H9 (cell line): ENCODE results near the gene CAPN3. TPM values are rescaled to one million over a fixed set of nuclear protein-coding genes. Genes with fewer than 3 reads are reported as not detected.

Source experiments
- DNase-seq: peaks from one replicate; pipeline ENCODE4 v3.0.0-alpha.2; 2017
- H2AFZ ChIP-seq: one replicate; pipeline ENCODE4 v1.6.1; 2013; ENCODE audit warnings: mild to moderate bottlenecking, low read length, control low read depth, moderate library complexity
- H2AK5ac ChIP-seq: 2 replicates; pipeline ENCODE4 v1.6.1; 2013; ENCODE audit warnings: low read length, control low read depth, mixed read lengths; ENCODE audit not compliant: insufficient read length
- H2BK120ac ChIP-seq: one replicate; pipeline ENCODE4 v1.6.1; 2013; ENCODE audit warnings: low read depth, mild to moderate bottlenecking, low read length, control low read depth, inconsistent platforms; ENCODE audit not compliant: poor library complexity, severe bottlenecking
- H2BK12ac ChIP-seq: 2 replicates; pipeline ENCODE4 v1.6.1; 2013; ENCODE audit warnings: low read length, control low read depth, mixed read lengths, low read depth; ENCODE audit not compliant: insufficient read length
- H2BK15ac ChIP-seq: 2 replicates; pipeline ENCODE4 v1.6.1; 2013; ENCODE audit warnings: low read depth, low read length, control low read depth
- H2BK20ac ChIP-seq: one replicate; pipeline ENCODE4 v1.6.1; 2013; ENCODE audit warnings: low read depth, mild to moderate bottlenecking, low read length, control low read depth, inconsistent platforms; ENCODE audit not compliant: poor library complexity, severe bottlenecking
- H2BK5ac ChIP-seq: 2 replicates; pipeline ENCODE4 v1.6.1; 2013; ENCODE audit warnings: low read length, control low read depth, mixed read lengths; ENCODE audit not compliant: insufficient read length
- H3K14ac ChIP-seq: 2 replicates; pipeline ENCODE4 v1.6.1; 2013; ENCODE audit warnings: low read length, control low read depth; ENCODE audit not compliant: insufficient read depth
- H3K18ac ChIP-seq: 2 replicates; pipeline ENCODE4 v1.6.1; 2013; ENCODE audit warnings: low read depth, mild to moderate bottlenecking, mixed read lengths, low read length, control low read depth; ENCODE audit not compliant: insufficient read length
- H3K23ac ChIP-seq: 2 replicates; pipeline ENCODE4 v1.6.1; 2013; ENCODE audit warnings: low read length, control low read depth, mixed read lengths, low read depth; ENCODE audit not compliant: insufficient read length
- H3K23me2 ChIP-seq: 2 replicates; pipeline ENCODE4 v1.6.1; 2013; ENCODE audit warnings: low read depth, mild to moderate bottlenecking, mixed read lengths, low read length, control low read depth; ENCODE audit not compliant: insufficient read length, poor library complexity, severe bottlenecking
- H3K27ac ChIP-seq: 2 replicates; pipeline ENCODE4 v1.5.1; 2013; ENCODE audit warnings: low read length, control low read depth, mixed read lengths, low read depth; ENCODE audit not compliant: insufficient read length
- H3K27me3 ChIP-seq: 2 replicates; pipeline ENCODE4 v1.6.1; 2013; ENCODE audit warnings: low read length, control low read depth, inconsistent platforms; ENCODE audit not compliant: insufficient read depth
- H3K4ac ChIP-seq: 2 replicates; pipeline ENCODE4 v1.6.1; 2013; ENCODE audit warnings: low read depth, mild to moderate bottlenecking, control low read depth, inconsistent platforms, low read length, moderate library complexity
- H3K4me1 ChIP-seq: 2 replicates; pipeline ENCODE4 v1.6.1; 2013; ENCODE audit warnings: low read length, control low read depth, inconsistent platforms; ENCODE audit not compliant: insufficient read depth
- H3K4me2 ChIP-seq: 2 replicates; pipeline ENCODE4 v1.6.1; 2013; ENCODE audit warnings: low read length, control low read depth, mixed read lengths; ENCODE audit not compliant: insufficient read length, insufficient read depth
- H3K56ac ChIP-seq: 2 replicates; pipeline ENCODE4 v1.6.1; 2013; ENCODE audit warnings: low read depth, mild to moderate bottlenecking, mixed read lengths, low read length, control low read depth; ENCODE audit not compliant: insufficient read length
- H3K79me1 ChIP-seq: 2 replicates; pipeline ENCODE4 v1.6.1; 2013; ENCODE audit warnings: low read depth, mild to moderate bottlenecking, moderate library complexity, low read length, control low read depth, inconsistent platforms; ENCODE audit not compliant: insufficient read depth, poor library complexity, severe bottlenecking
- H3K79me2 ChIP-seq: 2 replicates; pipeline ENCODE4 v1.6.1; 2013; ENCODE audit warnings: low read length, control low read depth, inconsistent platforms; ENCODE audit not compliant: insufficient read depth
- H3K9ac ChIP-seq: 2 replicates; pipeline ENCODE4 v1.6.1; 2013; ENCODE audit warnings: low read length, control low read depth, mixed read lengths; ENCODE audit not compliant: insufficient read length; ENCODE audit errors: extremely low read depth
- H3K9me3 ChIP-seq: one replicate; pipeline ENCODE4 v1.6.1; 2013; ENCODE audit warnings: low read depth, low read length, inconsistent platforms; ENCODE audit not compliant: control insufficient read depth
- H3T11ph ChIP-seq: one replicate; pipeline ENCODE4 v1.6.1; 2013; ENCODE audit warnings: mild to moderate bottlenecking, low read length, control low read depth, inconsistent platforms
- H4K20me1 ChIP-seq: one replicate; pipeline ENCODE4 v1.6.1; 2013; ENCODE audit not compliant: control insufficient read depth, insufficient read length, insufficient read depth
- H4K5ac ChIP-seq: 2 replicates; pipeline ENCODE4 v1.6.1; 2013; ENCODE audit warnings: low read depth, mild to moderate bottlenecking, mixed read lengths, low read length, control low read depth; ENCODE audit not compliant: insufficient read length
- H4K8ac ChIP-seq: replicated peaks from 2 replicates; pipeline ENCODE4 v1.6.1; 2013; ENCODE audit warnings: low read length, control low read depth, mixed read lengths, low read depth; ENCODE audit not compliant: insufficient read length
- H4K91ac ChIP-seq: 2 replicates; pipeline ENCODE4 v1.6.1; 2013; ENCODE audit warnings: low read depth, mild to moderate bottlenecking, moderate library complexity, mixed read lengths, low read length, control low read depth; ENCODE audit not compliant: insufficient read length
- H3K27ac Mint-ChIP-seq, 3 experiments: 2 replicates in 2 of 3; 3 replicates in 1 of 3; pipeline ENCODE4 v1.8.0; 2020 to 2021; ENCODE audit warnings: mixed read lengths in 3 of 3, mild to moderate bottlenecking in 1 of 3, moderate library complexity in 1 of 3
- H3K27me3 Mint-ChIP-seq: 2 replicates; pipeline ENCODE4 v1.8.0; 2021; ENCODE audit warnings: low read depth, mild to moderate bottlenecking, moderate library complexity, mixed read lengths
- H3K36me3 Mint-ChIP-seq, 3 experiments: 2 replicates in 2 of 3; 3 replicates in 1 of 3; pipeline ENCODE4 v1.8.0; 2020 to 2021; ENCODE audit warnings: low read depth in 3 of 3, mixed read lengths in 3 of 3; ENCODE audit not compliant: insufficient read depth in 1 of 3
- H3K4me1 Mint-ChIP-seq, 2 experiments: 2 replicates each; pipeline ENCODE4 v1.8.0; 2020; ENCODE audit warnings: mixed read lengths in 2 of 2
- H3K4me3 Mint-ChIP-seq, 2 experiments: 2 replicates in 1 of 2; 3 replicates in 1 of 2; pipeline ENCODE4 v1.8.0; 2020 to 2021; ENCODE audit warnings: mild to moderate bottlenecking in 2 of 2, mixed read lengths in 2 of 2, moderate library complexity in 1 of 2
- H3K9me3 Mint-ChIP-seq, 2 experiments: 2 replicates in 1 of 2; 3 replicates in 1 of 2; pipeline ENCODE4 v1.8.0; 2020; ENCODE audit warnings: mild to moderate bottlenecking in 2 of 2, mixed read lengths in 2 of 2, moderate library complexity in 1 of 2
- total RNA-seq: library from RNA; stranded (reverse); gene quantifications from 2 replicates; pipeline ENCODE4 v1.2.1, GENCODE V29; 2021
- TF ChIP-seq, protein P1 (sequence below): fragments of 200-600 bp; sonication (generic); conservative IDR thresholded peaks from 3 replicates; pipeline ENCODE4 v1.8.0; 2021; ENCODE audit warnings: antibody characterized with exemption, mild to moderate bottlenecking

CAPN3 gene
- total RNA-seq, 1 experiment from 2014 or later, result 0.31 TPM

DNA sequence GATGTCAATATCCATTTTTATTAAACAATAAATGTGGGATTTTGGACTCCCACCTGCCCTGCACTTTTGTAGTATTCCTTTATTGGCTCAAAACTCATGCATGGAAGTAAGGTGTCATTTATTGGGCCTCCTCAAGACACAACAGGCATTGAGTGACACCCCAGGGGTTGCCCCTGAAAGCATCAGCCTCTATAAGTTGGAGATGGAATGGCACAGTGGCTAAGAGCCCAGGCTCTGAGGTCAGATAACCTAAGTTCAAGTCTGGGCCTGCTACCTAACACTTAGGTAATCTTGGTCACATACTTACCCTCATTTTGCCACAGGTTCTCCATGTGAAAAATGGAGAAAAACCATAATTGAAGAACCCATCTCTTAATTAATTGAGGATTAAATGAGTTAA is 4.6 kb downstream of the CAPN3 start:
- Histone ChIP-seq H3K27ac (no peak overlapping the region), H2BK20ac (no peak overlapping the region), H3K79me1 (no peaks in the 10 kb centered on the region), H2BK120ac (no peak overlapping the region), H3K27me3 (no peaks in the 10 kb centered on the region; the same call in 1 of the 2 replicates), H4K8ac (no peak overlapping the region), H2BK5ac (no peak overlapping the region), H4K5ac (no peak overlapping the region), H3K23ac (no peak overlapping the region), H3K79me2 (no peaks in the 10 kb centered on the region), H3K14ac (no peak overlapping the region), H3K4me1 (peaks cover 14% of the 10 kb centered on the region; the same call in 1 of the 2 replicates), H3T11ph (no peak overlapping the region), H3K9ac (no peak overlapping the region), H2AFZ (no peak overlapping the region), H4K20me1 (no peaks in the 10 kb centered on the region), H3K23me2 (no peaks in the 10 kb centered on the region), H3K9me3 (no peaks in the 10 kb centered on the region), H3K18ac (no peak overlapping the region), H2BK15ac (no peak overlapping the region), H2AK5ac (no peak overlapping the region), H2BK12ac (no peak overlapping the region), H4K91ac (no peak overlapping the region), H3K4ac (no peak overlapping the region), H3K4me2 (no peak overlapping the region), H3K56ac (no peak overlapping the region)
- Mint-ChIP-seq H3K36me3 (peaks cover 3 to 5% (median 4%) of the 10 kb centered on the region in 3 experiments; a peak in 6 of 7 replicates), H3K27me3 (peaks cover 18% of the 10 kb centered on the region), H3K4me3 (no peak overlapping the region; a peak in 1 of 5 replicates), H3K4me1 (peaks cover 16 to 30% of the 10 kb centered on the region in 2 experiments), H3K27ac (no peak overlapping the region), H3K9me3 (peaks cover 4 to 5% of the 10 kb centered on the region in 2 experiments)
- no peak for DNase-seq
- TF ChIP-seq, protein P1, sequence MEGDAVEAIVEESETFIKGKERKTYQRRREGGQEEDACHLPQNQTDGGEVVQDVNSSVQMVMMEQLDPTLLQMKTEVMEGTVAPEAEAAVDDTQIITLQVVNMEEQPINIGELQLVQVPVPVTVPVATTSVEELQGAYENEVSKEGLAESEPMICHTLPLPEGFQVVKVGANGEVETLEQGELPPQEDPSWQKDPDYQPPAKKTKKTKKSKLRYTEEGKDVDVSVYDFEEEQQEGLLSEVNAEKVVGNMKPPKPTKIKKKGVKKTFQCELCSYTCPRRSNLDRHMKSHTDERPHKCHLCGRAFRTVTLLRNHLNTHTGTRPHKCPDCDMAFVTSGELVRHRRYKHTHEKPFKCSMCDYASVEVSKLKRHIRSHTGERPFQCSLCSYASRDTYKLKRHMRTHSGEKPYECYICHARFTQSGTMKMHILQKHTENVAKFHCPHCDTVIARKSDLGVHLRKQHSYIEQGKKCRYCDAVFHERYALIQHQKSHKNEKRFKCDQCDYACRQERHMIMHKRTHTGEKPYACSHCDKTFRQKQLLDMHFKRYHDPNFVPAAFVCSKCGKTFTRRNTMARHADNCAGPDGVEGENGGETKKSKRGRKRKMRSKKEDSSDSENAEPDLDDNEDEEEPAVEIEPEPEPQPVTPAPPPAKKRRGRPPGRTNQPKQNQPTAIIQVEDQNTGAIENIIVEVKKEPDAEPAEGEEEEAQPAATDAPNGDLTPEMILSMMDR, result no peak
